Keratinocyte (primary cell): ENCODE measurements around the gene HERC3. TPM values are rescaled to one million over a fixed set of nuclear protein-coding genes. Genes with fewer than 3 reads are reported as not detected.

Source experiments
- DNase-seq: peaks from one replicate; pipeline ENCODE4 v3.0.0-alpha.2; 2011; ENCODE audit warnings: low read depth, missing footprints, low spot score
- FAIRE-seq: peaks from 2 replicates; lab custom pipeline; 2011; peaks lifted over from hg19 to GRCh38; lab: Jason Lieb, UNC
- H2AFZ ChIP-seq: 2 replicates; pipeline ENCODE4 v1.6.0; 2012; ENCODE audit warnings: low read length, control low read depth, inconsistent platforms; ENCODE audit not compliant: control insufficient read depth
- H3K27ac ChIP-seq: 2 replicates; pipeline ENCODE4 v1.5.1; 2011; ENCODE audit warnings: low read length; ENCODE audit not compliant: control insufficient read depth, insufficient read depth
- H3K27me3 ChIP-seq: 3 replicates; pipeline ENCODE4 v1.6.0; 2011; ENCODE audit warnings: low read length; ENCODE audit not compliant: control insufficient read depth, insufficient read depth; ENCODE audit errors: extremely low read depth
- H3K36me3 ChIP-seq, 2 experiments: 2 replicates in 1 of 2; 3 replicates in 1 of 2; pipeline ENCODE4 v1.5.1; 2011; ENCODE audit warnings: low read length in 2 of 2, mild to moderate bottlenecking in 1 of 2; ENCODE audit not compliant: control insufficient read depth in 2 of 2, insufficient read depth in 2 of 2; ENCODE audit errors: extremely low read depth in 1 of 2
- H3K4me1 ChIP-seq: 3 replicates; pipeline ENCODE4 v1.5.1; 2011; ENCODE audit warnings: low read length; ENCODE audit not compliant: control insufficient read depth, insufficient read depth; ENCODE audit errors: extremely low read depth
- H3K4me2 ChIP-seq: 3 replicates; pipeline ENCODE4 v1.6.0; 2011; ENCODE audit warnings: low read depth, low read length; ENCODE audit not compliant: control insufficient read depth, insufficient read depth; ENCODE audit errors: extremely low read depth
- H3K4me3 ChIP-seq, 3 experiments: fragments of 200-600 bp in 1 of 3; sonication (generic) in 1 of 3; 2 replicates in 2 of 3; 3 replicates in 1 of 3; pipeline ENCODE4 v1.5.1; 2011 to 2016; ENCODE audit warnings: low read length in 3 of 3, mild to moderate bottlenecking in 3 of 3, control low read depth in 2 of 3, inconsistent platforms in 1 of 3, low read depth in 1 of 3, mixed read lengths in 1 of 3, mixed run types in 1 of 3, moderate library complexity in 1 of 3; ENCODE audit not compliant: control insufficient read depth in 2 of 3, insufficient read depth in 2 of 3; ENCODE audit errors: extremely low read depth in 1 of 3
- H3K79me2 ChIP-seq: 2 replicates; pipeline ENCODE4 v1.6.0; 2012; ENCODE audit warnings: low read length; ENCODE audit not compliant: control insufficient read depth, insufficient read depth
- H3K9ac ChIP-seq: 3 replicates; pipeline ENCODE4 v1.6.0; 2011; ENCODE audit warnings: low read length; ENCODE audit not compliant: control insufficient read depth, insufficient read depth; ENCODE audit errors: extremely low read depth
- H3K9me1 ChIP-seq: 3 replicates; pipeline ENCODE4 v1.6.0; 2011; ENCODE audit warnings: low read length; ENCODE audit not compliant: control insufficient read depth, insufficient read depth; ENCODE audit errors: extremely low read depth
- H3K9me3 ChIP-seq: 2 replicates; pipeline ENCODE4 v1.5.1; 2012; ENCODE audit warnings: low read depth, low read length; ENCODE audit not compliant: control insufficient read depth
- H4K20me1 ChIP-seq: 3 replicates; pipeline ENCODE4 v1.6.0; 2011; ENCODE audit warnings: low read length; ENCODE audit not compliant: control insufficient read depth, insufficient read depth; ENCODE audit errors: extremely low read depth
- EZH2 ChIP-seq: IDR thresholded peaks from one replicate; pipeline ENCODE4 v1.6.1; 2012; ENCODE audit warnings: inconsistent platforms, mild to moderate bottlenecking, low read length, moderate library complexity
- dilution Hi-C: fragments of 300-500 bp; cut with MboI; formaldehyde crosslinking; loops from one replicate; pipeline ENCODE4 v1.7.0; 2020; ENCODE audit warnings: low sequenced_read_pairs; ENCODE audit not compliant: extremely low pct_ligation_motif_present
- polyA plus RNA-seq, 5 experiments: library from polyadenylated mRNA; depleted of rRNA in 3 of 5; stranded (reverse) in 3 of 5; stranded (forward) in 1 of 5; unstranded in 1 of 5; fragments of >200 nt; gene quantifications; 1 replicate in 1 of 5; 2 replicates in 3 of 5; 3 replicates in 1 of 5; pipeline versions ENCODE4 v1.2.1 to v1.2.3, GENCODE V29; 2011 to 2012; ENCODE audit warnings: missing spikeins in 2 of 5, low read depth in 1 of 5, low replicate concordance in 1 of 5
- TF ChIP-seq, protein P1 (sequence below), 3 experiments: IDR thresholded peaks in 1 of 3; conservative IDR thresholded peaks in 1 of 3; optimal IDR thresholded peaks in 1 of 3; 2 replicates in 2 of 3; 3 replicates in 1 of 3; pipeline versions ENCODE3 to v1.5.1; 2011; ENCODE audit warnings: low read length in 3 of 3, mild to moderate bottlenecking in 3 of 3, moderate library complexity in 2 of 3, control low read depth in 1 of 3, inconsistent platforms in 1 of 3; ENCODE audit not compliant: insufficient read depth in 2 of 3; ENCODE audit errors: extremely low read depth in 1 of 3

Gene HERC3
- polyA plus RNA-seq, 1 donor (not counting 4 experiments of a cell fraction or from before 2014, with no cell fraction given): 26.3 TPM

GRCh38 chr4:88737307-88737941 is 145.1 kb downstream of the HERC3 start:
- H3K27ac ChIP-seq: no peak overlapping the region
- dilution Hi-C loops: no loop called here
- no peaks in the 10 kb centered on the region for H3K27me3 ChIP-seq
- DNase-seq (no peak), FAIRE-seq (peak; percentile 23)
- no peak overlapping the region for H3K4me3 ChIP-seq
- H3K36me3 ChIP-seq: peaks cover 0 to 2% of the 10 kb centered on the region in 2 experiments
- H3K79me2 ChIP-seq: no peaks in the 10 kb centered on the region
- no peaks in the 10 kb centered on the region for H4K20me1 ChIP-seq
- H3K9me3 ChIP-seq: no peaks in the 10 kb centered on the region
- H3K4me1 ChIP-seq: no peaks in the 10 kb centered on the region
- no peak overlapping the region for H3K4me2 ChIP-seq
- H3K9me1 ChIP-seq: no peaks in the 10 kb centered on the region
- H3K9ac ChIP-seq: no peak overlapping the region
- H2AFZ ChIP-seq: no peak overlapping the region
- TF ChIP-seq, protein P1, sequence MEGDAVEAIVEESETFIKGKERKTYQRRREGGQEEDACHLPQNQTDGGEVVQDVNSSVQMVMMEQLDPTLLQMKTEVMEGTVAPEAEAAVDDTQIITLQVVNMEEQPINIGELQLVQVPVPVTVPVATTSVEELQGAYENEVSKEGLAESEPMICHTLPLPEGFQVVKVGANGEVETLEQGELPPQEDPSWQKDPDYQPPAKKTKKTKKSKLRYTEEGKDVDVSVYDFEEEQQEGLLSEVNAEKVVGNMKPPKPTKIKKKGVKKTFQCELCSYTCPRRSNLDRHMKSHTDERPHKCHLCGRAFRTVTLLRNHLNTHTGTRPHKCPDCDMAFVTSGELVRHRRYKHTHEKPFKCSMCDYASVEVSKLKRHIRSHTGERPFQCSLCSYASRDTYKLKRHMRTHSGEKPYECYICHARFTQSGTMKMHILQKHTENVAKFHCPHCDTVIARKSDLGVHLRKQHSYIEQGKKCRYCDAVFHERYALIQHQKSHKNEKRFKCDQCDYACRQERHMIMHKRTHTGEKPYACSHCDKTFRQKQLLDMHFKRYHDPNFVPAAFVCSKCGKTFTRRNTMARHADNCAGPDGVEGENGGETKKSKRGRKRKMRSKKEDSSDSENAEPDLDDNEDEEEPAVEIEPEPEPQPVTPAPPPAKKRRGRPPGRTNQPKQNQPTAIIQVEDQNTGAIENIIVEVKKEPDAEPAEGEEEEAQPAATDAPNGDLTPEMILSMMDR (optimal IDR thresholded peaks at IDR 0.05 in 1 of 3, IDR thresholded peaks at IDR 0.05 in 1 of 3, conservative IDR thresholded peaks at IDR 0.05 in 1 of 3; ENCODE audit: extremely low read depth in 1 of 3, insufficient read depth in 2 of 3, low read length in 3 of 3): no peak
- no peak for TF ChIP-seq EZH2

GRCh38 chr4:88738180-88738579 is 145.9 kb downstream of the HERC3 start:
- H3K27ac ChIP-seq: no peak overlapping the region
- FAIRE-seq (no peak), DNase-seq (no peak)
- H3K27me3 ChIP-seq: no peaks in the 10 kb centered on the region
- no peaks in the 10 kb centered on the region for H4K20me1 ChIP-seq
- no peaks in the 10 kb centered on the region for H3K4me1 ChIP-seq
- TF ChIP-seq, protein P1 (optimal IDR thresholded peaks at IDR 0.05 in 1 of 3, IDR thresholded peaks at IDR 0.05 in 1 of 3, conservative IDR thresholded peaks at IDR 0.05 in 1 of 3; ENCODE audit: extremely low read depth in 1 of 3, insufficient read depth in 2 of 3, low read length in 3 of 3): no peak
- no peak for TF ChIP-seq EZH2
- no peak overlapping the region for H3K4me2 ChIP-seq
- dilution Hi-C loops: no loop called here
- no peaks in the 10 kb centered on the region for H3K79me2 ChIP-seq
- no peaks in the 10 kb centered on the region for H3K9me1 ChIP-seq
- no peaks in the 10 kb centered on the region for H3K9me3 ChIP-seq
- H2AFZ ChIP-seq: no peak overlapping the region
- H3K9ac ChIP-seq: no peak overlapping the region
- H3K36me3 ChIP-seq: peaks cover 0 to 2% of the 10 kb centered on the region in 2 experiments
- H3K4me3 ChIP-seq: no peak overlapping the region
